Stimulated activated naive B cell treated with anti-CD40 and anti-IgM and Interleukin-4, amounts not matched to agents 10 μg/mL and 1 μg/mL and 100 μg/mL, for 72 hours (primary cell): Measurements from ENCODE around the gene FANCM.

Experiments used
- ATAC-seq, 2 donors: fragments of 150-1000 bp; cut with Tn5 transposase; replicated peaks; 2 replicates each; pipeline ENCODE4 v1.10.0; 2021; ENCODE audit warnings: moderate library complexity in 1 of 2
- DNase-seq: peaks from one replicate; pipeline ENCODE4 v3.0.0; 2021
- H3K27ac Mint-ChIP-seq: one replicate; pipeline ENCODE4 v1.8.0; 2022; ENCODE audit warnings: mild to moderate bottlenecking, mixed read lengths
- H3K27me3 Mint-ChIP-seq, 2 donors: one replicate each; pipeline ENCODE4 v1.8.0; 2022; ENCODE audit warnings: mixed read lengths in 2 of 2
- H3K36me3 Mint-ChIP-seq, 2 donors: one replicate each; pipeline ENCODE4 v1.8.0; 2022; ENCODE audit warnings: mixed read lengths in 2 of 2, mild to moderate bottlenecking in 1 of 2
- H3K4me1 Mint-ChIP-seq, 2 donors: one replicate each; pipeline ENCODE4 v1.8.0; 2022; ENCODE audit warnings: mixed read lengths in 2 of 2, mild to moderate bottlenecking in 1 of 2
- H3K4me3 Mint-ChIP-seq, 2 donors: one replicate each; pipeline ENCODE4 v1.8.0; 2022; ENCODE audit warnings: mild to moderate bottlenecking in 2 of 2, mixed read lengths in 2 of 2, moderate library complexity in 1 of 2
- H3K9me3 Mint-ChIP-seq, 2 donors: one replicate each; pipeline ENCODE4 v1.8.0; 2022; ENCODE audit warnings: mixed read lengths in 2 of 2, mild to moderate bottlenecking in 1 of 2

FANCM gene

GRCh38 chr14:45222485-45223262 is 86.9 kb downstream of the FANCM start:
- Mint-ChIP-seq H3K4me3 (no peak overlapping the region), H3K36me3 (peaks cover 28 to 33% of the 10 kb centered on the region in 2 donors), H3K4me1 (no peaks in the 10 kb centered on the region), H3K9me3 (no peaks in the 10 kb centered on the region), H3K27ac (no peak overlapping the region), H3K27me3 (no peaks in the 10 kb centered on the region)
- ATAC-seq (no peak), DNase-seq (no peak)

GRCh38 chr14:45227566-45227965 is 91.8 kb downstream of the FANCM start:
- H3K27ac Mint-ChIP-seq = peak overlapping the region; percentile 37
- H3K9me3 Mint-ChIP-seq = no peaks in the 10 kb centered on the region
- no peaks in the 10 kb centered on the region for H3K27me3 Mint-ChIP-seq
- H3K4me3 Mint-ChIP-seq = no peak overlapping the region
- peaks cover 34 to 49% of the 10 kb centered on the region in 2 donors for H3K36me3 Mint-ChIP-seq
- no peak for ATAC-seq
- DNase-seq = no peak
- no peaks in the 10 kb centered on the region for H3K4me1 Mint-ChIP-seq

GRCh38 chr14:45238988-45239387 is 103.3 kb downstream of the FANCM start:
- H3K4me1 Mint-ChIP-seq = peaks cover 0 to 3% of the 10 kb centered on the region in 2 donors
- H3K4me3 Mint-ChIP-seq = no peak overlapping the region

GRCh38 chr14:45242706-45243105 is 107.0 kb downstream of the FANCM start:
- Mint-ChIP-seq H3K36me3 (peaks cover 5 to 13% of the 10 kb centered on the region in 2 donors), H3K27me3 (no peaks in the 10 kb centered on the region), H3K27ac (no peak overlapping the region), H3K4me3 (no peak overlapping the region), H3K9me3 (no peaks in the 10 kb centered on the region), H3K4me1 (no peaks in the 10 kb centered on the region)
- ATAC-seq = no peak
- no peak for DNase-seq

More at GRCh38 chr14:45238988-45239387, 103.3 kb downstream of the FANCM start:
- H3K27ac Mint-ChIP-seq = no peak overlapping the region
- H3K27me3 Mint-ChIP-seq = no peaks in the 10 kb centered on the region
- H3K36me3 Mint-ChIP-seq = peaks cover 11 to 20% of the 10 kb centered on the region in 2 donors
- no peak for ATAC-seq
- H3K9me3 Mint-ChIP-seq = no peaks in the 10 kb centered on the region
- DNase-seq = no peak

GRCh38 chr14:45246151-45246550 is 110.4 kb downstream of the FANCM start:
- Mint-ChIP-seq H3K4me1 (peaks cover 5 to 11% of the 10 kb centered on the region in 2 donors), H3K27ac (no peak overlapping the region), H3K4me3 (no peak overlapping the region), H3K36me3 (peaks cover 0 to 5% of the 10 kb centered on the region in 2 donors), H3K9me3 (no peaks in the 10 kb centered on the region), H3K27me3 (no peaks in the 10 kb centered on the region)
- DNase-seq (no peak), ATAC-seq (no peak)

GRCh38 chr14:45246691-45247090 is 111.0 kb downstream of the FANCM start:
- no peaks in the 10 kb centered on the region for H3K27me3 Mint-ChIP-seq
- no peaks in the 10 kb centered on the region for H3K9me3 Mint-ChIP-seq
- H3K4me3 Mint-ChIP-seq = no peak overlapping the region
- peaks cover 5 to 16% of the 10 kb centered on the region in 2 donors for H3K4me1 Mint-ChIP-seq
- no peak for DNase-seq
- peaks cover 0 to 1% of the 10 kb centered on the region in 2 donors for H3K36me3 Mint-ChIP-seq
- no peak overlapping the region for H3K27ac Mint-ChIP-seq
- peak in 1 of 2 donors; percentile 47 for ATAC-seq

- no peak overlapping the region for H3K27ac Mint-ChIP-seq
Observed at GRCh38 chr14:45247427-45247826, 111.7 kb downstream of the FANCM start.

GRCh38 chr14:45249856-45250575 is 114.3 kb downstream of the FANCM start:
- H3K27ac Mint-ChIP-seq = peak overlapping the region; percentile 72
- ATAC-seq (no peak), DNase-seq (no peak)
- H3K36me3 Mint-ChIP-seq = no peaks in the 10 kb centered on the region
- peaks cover 5 to 18% of the 10 kb centered on the region in 2 donors for H3K4me1 Mint-ChIP-seq
- H3K4me3 Mint-ChIP-seq = peak overlapping the region; percentile 41 to 65
- no peaks in the 10 kb centered on the region for H3K9me3 Mint-ChIP-seq
- H3K27me3 Mint-ChIP-seq = no peaks in the 10 kb centered on the region

More at GRCh38 chr14:45247427-45247826, 111.7 kb downstream of the FANCM start:
- Mint-ChIP-seq H3K4me1 (peaks cover 5 to 18% of the 10 kb centered on the region in 2 donors), H3K9me3 (no peaks in the 10 kb centered on the region), H3K4me3 (no peak overlapping the region), H3K36me3 (no peaks in the 10 kb centered on the region), H3K27me3 (no peaks in the 10 kb centered on the region)
- DNase-seq (no peak), ATAC-seq (no peak)
